ENCODE data around the gene C11orf68. TPM values are rescaled to one million over a fixed set of nuclear protein-coding genes. Genes with fewer than 3 reads are reported as not detected.

Gene C11orf68
- total and polyA plus RNA-seq, 3 experiments from 2014 or later = 18.7 to 70.3 (median 21.4) TPM

GRCh38 chr11:65947603-65948125, 28.8 kb upstream of the C11orf68 start:
- Mint-ChIP-seq H3K36me3 (no peaks in the 10 kb centered on the region), H3K27me3 (peaks cover 0 to 2% of the 10 kb centered on the region in 2 donors), H3K4me1 (no peaks in the 10 kb centered on the region), H3K9me3 (no peaks in the 10 kb centered on the region), H3K4me3 (no peak overlapping the region), H3K27ac (no peak overlapping the region)
- Histone ChIP-seq H3K4me1 (ENCODE audit: insufficient read depth, low read length) (no peaks in the 10 kb centered on the region), H3K36me3 (ENCODE audit: insufficient read depth, low read length) (no peaks in the 10 kb centered on the region), H3K27ac (ENCODE audit: low read depth, low read length) (no peak overlapping the region), H3K27me3 (ENCODE audit: insufficient read depth, low read length, poor library complexity, severe bottlenecking) (no peaks in the 10 kb centered on the region), H3K4me3 (ENCODE audit: low read length) (no peak overlapping the region), H3K9me3 (ENCODE audit: low read length) (no peaks in the 10 kb centered on the region)
- DNase-seq = no peak
- CTCF ChIA-PET = interaction anchor here (1.1 kb wide), 1 partner anchor 63 kb away, joined by 3 read pairs; no protein-coding TSS in a partner anchor
- POLR2A ChIA-PET = no interaction called here

GRCh38 chr11:65947133-65947532, 28.3 kb upstream of the C11orf68 start:
- no peaks in the 10 kb centered on the region for H3K36me3 Mint-ChIP-seq
- ChIA-PET POLR2A (no interaction called here), CTCF (interaction anchor here (1.1 kb wide), 1 partner anchor 63 kb away, joined by 3 read pairs; no protein-coding TSS in a partner anchor)

GRCh38 chr11:65946655-65947054, 27.8 kb upstream of the C11orf68 start:
- ChIA-PET CTCF (no interaction called here), POLR2A (no interaction called here)
- no peaks in the 10 kb centered on the region for H3K9me3 ChIP-seq (ENCODE audit: low read length)
- no peaks in the 10 kb centered on the region for H3K4me1 ChIP-seq (ENCODE audit: insufficient read depth, low read length)
- no peaks in the 10 kb centered on the region for H3K27me3 ChIP-seq (ENCODE audit: insufficient read depth, low read length, poor library complexity, severe bottlenecking)
- Mint-ChIP-seq H3K9me3 (no peaks in the 10 kb centered on the region), H3K36me3 (no peaks in the 10 kb centered on the region), H3K27ac (no peak overlapping the region), H3K27me3 (peaks cover 0 to 2% of the 10 kb centered on the region in 2 donors), H3K4me1 (no peaks in the 10 kb centered on the region), H3K4me3 (no peak overlapping the region)
- H3K4me3 ChIP-seq (ENCODE audit: low read length) = no peak overlapping the region
- no peak for DNase-seq
- no peaks in the 10 kb centered on the region for H3K36me3 ChIP-seq (ENCODE audit: insufficient read depth, low read length)
- no peak overlapping the region for H3K27ac ChIP-seq (ENCODE audit: low read depth, low read length)

More at GRCh38 chr11:65947133-65947532, 28.3 kb upstream of the C11orf68 start:
- no peaks in the 10 kb centered on the region for H3K9me3 Mint-ChIP-seq
- Histone ChIP-seq H3K36me3 (ENCODE audit: insufficient read depth, low read length) (no peaks in the 10 kb centered on the region), H3K27me3 (ENCODE audit: insufficient read depth, low read length, poor library complexity, severe bottlenecking) (no peaks in the 10 kb centered on the region), H3K9me3 (ENCODE audit: low read length) (no peaks in the 10 kb centered on the region), H3K4me1 (ENCODE audit: insufficient read depth, low read length) (no peaks in the 10 kb centered on the region), H3K27ac (ENCODE audit: low read depth, low read length) (no peak overlapping the region), H3K4me3 (ENCODE audit: low read length) (no peak overlapping the region)
- no peak overlapping the region for H3K27ac Mint-ChIP-seq
- no peaks in the 10 kb centered on the region for H3K4me1 Mint-ChIP-seq
- DNase-seq = no peak
- no peak overlapping the region for H3K4me3 Mint-ChIP-seq
- H3K27me3 Mint-ChIP-seq = peaks cover 0 to 2% of the 10 kb centered on the region in 2 donors

GRCh38 chr11:65945941-65946558, 27.2 kb upstream of the C11orf68 start:
- Mint-ChIP-seq H3K27ac (no peak overlapping the region), H3K4me1 (no peaks in the 10 kb centered on the region), H3K36me3 (no peaks in the 10 kb centered on the region), H3K4me3 (no peak overlapping the region), H3K27me3 (peaks cover 0 to 2% of the 10 kb centered on the region in 2 donors), H3K9me3 (no peaks in the 10 kb centered on the region)
- CTCF ChIA-PET = no interaction called here
- no peak overlapping the region for H3K27ac ChIP-seq (ENCODE audit: low read depth, low read length)
- H3K9me3 ChIP-seq (ENCODE audit: low read length) = no peaks in the 10 kb centered on the region
- no peak overlapping the region for H3K4me3 ChIP-seq (ENCODE audit: low read length)
- POLR2A ChIA-PET = no interaction called here
- no peak for DNase-seq
- H3K4me1 ChIP-seq (ENCODE audit: insufficient read depth, low read length) = no peaks in the 10 kb centered on the region
- H3K36me3 ChIP-seq (ENCODE audit: insufficient read depth, low read length) = no peaks in the 10 kb centered on the region
- no peaks in the 10 kb centered on the region for H3K27me3 ChIP-seq (ENCODE audit: insufficient read depth, low read length, poor library complexity, severe bottlenecking)

- Histone ChIP-seq H3K27me3 (ENCODE audit: insufficient read depth, low read length, poor library complexity, severe bottlenecking) (no peaks in the 10 kb centered on the region), H3K4me3 (ENCODE audit: low read length) (no peak within 1 kb of the TSS), H3K9me3 (ENCODE audit: low read length) (no peaks in the 10 kb centered on the region), H3K36me3 (ENCODE audit: insufficient read depth, low read length) (no peaks in the 10 kb centered on the region), H3K27ac (ENCODE audit: low read depth, low read length) (no peak within 1 kb of the TSS), H3K4me1 (ENCODE audit: insufficient read depth, low read length) (no peaks in the 10 kb centered on the region)
- H3K27ac Mint-ChIP-seq = no peak within 1 kb of the TSS
- H3K9me3 Mint-ChIP-seq = no peaks in the 10 kb centered on the region
- H3K4me3 Mint-ChIP-seq = no peak within 1 kb of the TSS
- no peaks in the 10 kb centered on the region for H3K27me3 Mint-ChIP-seq
- POLR2A ChIA-PET = no interaction called here
- no peaks in the 10 kb centered on the region for H3K36me3 Mint-ChIP-seq
- CTCF ChIA-PET = no interaction called here
- H3K4me1 Mint-ChIP-seq = no peaks in the 10 kb centered on the region
- DNase-seq = no peak
Measured at GRCh38 chr11:65945430-65945911, 26.6 kb upstream of the C11orf68 start, which contains the start of gene TSGA10IP. TSS of gene TSGA10IP (plus strand) at chr11:65945480. CDS start at chr11:65945676, 196 bp downstream.

GRCh38 chr11:65944767-65945166, 25.9 kb upstream of the C11orf68 start:
- H3K27ac Mint-ChIP-seq = no peak overlapping the region
- H3K4me1 Mint-ChIP-seq = no peaks in the 10 kb centered on the region
- ChIA-PET POLR2A (no interaction called here), CTCF (interaction anchor here (1.1 kb wide), 1 partner anchor 77 kb away, joined by 3 read pairs; no protein-coding TSS in a partner anchor)
- peaks cover 0 to 4% of the 10 kb centered on the region in 2 donors for H3K27me3 Mint-ChIP-seq
- H3K4me1 ChIP-seq (ENCODE audit: insufficient read depth, low read length) = no peaks in the 10 kb centered on the region
- H3K9me3 ChIP-seq (ENCODE audit: low read length) = no peaks in the 10 kb centered on the region
- DNase-seq = no peak
- H3K27ac ChIP-seq (ENCODE audit: low read depth, low read length) = no peak overlapping the region
- no peaks in the 10 kb centered on the region for H3K27me3 ChIP-seq (ENCODE audit: insufficient read depth, low read length, poor library complexity, severe bottlenecking)
- H3K36me3 ChIP-seq (ENCODE audit: insufficient read depth, low read length) = no peaks in the 10 kb centered on the region
- H3K4me3 ChIP-seq (ENCODE audit: low read length) = no peak overlapping the region
- no peaks in the 10 kb centered on the region for H3K9me3 Mint-ChIP-seq
- H3K4me3 Mint-ChIP-seq = no peak overlapping the region
- no peaks in the 10 kb centered on the region for H3K36me3 Mint-ChIP-seq

GRCh38 chr11:65944191-65944590, 25.3 kb upstream of the C11orf68 start:
- Histone ChIP-seq H3K4me1 (ENCODE audit: insufficient read depth, low read length) (no peaks in the 10 kb centered on the region), H3K27me3 (ENCODE audit: insufficient read depth, low read length, poor library complexity, severe bottlenecking) (no peaks in the 10 kb centered on the region), H3K9me3 (ENCODE audit: low read length) (no peaks in the 10 kb centered on the region), H3K27ac (ENCODE audit: low read depth, low read length) (no peak overlapping the region), H3K36me3 (ENCODE audit: insufficient read depth, low read length) (no peaks in the 10 kb centered on the region), H3K4me3 (ENCODE audit: low read length) (no peak overlapping the region)
- Mint-ChIP-seq H3K27ac (no peak overlapping the region), H3K36me3 (no peaks in the 10 kb centered on the region), H3K4me3 (no peak overlapping the region), H3K4me1 (no peaks in the 10 kb centered on the region), H3K27me3 (peaks cover 0 to 4% of the 10 kb centered on the region in 2 donors), H3K9me3 (no peaks in the 10 kb centered on the region)
- ChIA-PET CTCF (interaction anchor here (1.1 kb wide), 1 partner anchor 78 kb away, joined by 3 read pairs; no protein-coding TSS in a partner anchor), POLR2A (no interaction called here)
- DNase-seq = no peak

GRCh38 chr11:65942531-65942930, 23.7 kb upstream of the C11orf68 start:
- H3K9me3 Mint-ChIP-seq = no peaks in the 10 kb centered on the region
- ChIA-PET POLR2A (interaction anchor here (0.6 kb wide), 1 partner anchor 54 kb away, joined by 3 read pairs; the partner anchor contains the start of gene FIBP), CTCF (no interaction called here)
- Histone ChIP-seq H3K27me3 (ENCODE audit: insufficient read depth, low read length, poor library complexity, severe bottlenecking) (no peaks in the 10 kb centered on the region), H3K4me1 (ENCODE audit: insufficient read depth, low read length) (no peaks in the 10 kb centered on the region), H3K36me3 (ENCODE audit: insufficient read depth, low read length) (no peaks in the 10 kb centered on the region), H3K9me3 (ENCODE audit: low read length) (no peaks in the 10 kb centered on the region), H3K27ac (ENCODE audit: low read depth, low read length) (no peak overlapping the region), H3K4me3 (ENCODE audit: low read length) (no peak overlapping the region)
- H3K4me1 Mint-ChIP-seq = no peaks in the 10 kb centered on the region
- DNase-seq = no peak
- no peaks in the 10 kb centered on the region for H3K36me3 Mint-ChIP-seq
- no peak overlapping the region for H3K27ac Mint-ChIP-seq
- H3K4me3 Mint-ChIP-seq = no peak overlapping the region
- peaks cover 0 to 12% of the 10 kb centered on the region in 2 donors for H3K27me3 Mint-ChIP-seq
